ENCODE data around the gene PARVB.

The PARVB gene

DNA sequence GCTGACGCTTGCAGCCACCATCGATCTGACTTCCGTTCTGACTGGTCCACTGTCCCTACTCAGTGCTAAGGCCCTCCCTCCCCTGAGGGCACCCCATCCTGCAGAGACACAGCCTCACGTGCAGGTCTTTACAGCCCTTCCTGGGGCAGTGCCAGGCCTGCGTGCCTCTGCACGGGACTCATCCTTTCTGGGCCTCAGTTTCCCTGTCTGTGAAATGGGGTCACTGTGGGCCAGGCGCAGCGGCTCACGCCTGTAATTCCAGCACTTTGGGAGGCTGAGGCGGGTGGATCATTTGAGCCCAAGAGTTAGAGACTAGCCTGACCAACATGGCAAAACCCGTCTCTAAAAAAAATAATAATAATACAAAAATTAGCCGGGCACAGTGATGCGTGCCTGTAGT is 138.9 kb downstream of the PARVB start:
- no peak for DNase-seq (ENCODE audit: low spot score)

DNA sequence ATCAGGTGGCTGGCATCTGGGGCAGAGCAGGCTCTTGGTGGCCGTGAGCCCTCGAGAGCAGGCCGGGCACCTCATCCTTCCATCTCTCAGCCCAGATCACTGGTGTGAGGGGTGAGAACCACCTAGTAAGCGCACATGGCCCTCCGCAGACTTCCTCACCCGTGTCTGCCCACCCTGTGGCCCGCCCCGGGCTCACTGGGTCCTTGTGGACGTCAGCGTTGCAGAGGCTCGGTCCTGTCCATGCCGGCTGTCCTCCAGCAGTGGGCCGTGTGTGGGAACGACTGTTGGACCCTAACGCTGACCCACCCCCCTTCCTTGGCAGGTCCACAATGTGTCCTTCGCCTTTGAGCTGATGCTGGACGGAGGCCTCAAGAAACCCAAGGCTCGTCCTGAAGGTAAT is 139.4 kb downstream of the PARVB start:
- DNase-seq (ENCODE audit: low spot score): no peak

DNA sequence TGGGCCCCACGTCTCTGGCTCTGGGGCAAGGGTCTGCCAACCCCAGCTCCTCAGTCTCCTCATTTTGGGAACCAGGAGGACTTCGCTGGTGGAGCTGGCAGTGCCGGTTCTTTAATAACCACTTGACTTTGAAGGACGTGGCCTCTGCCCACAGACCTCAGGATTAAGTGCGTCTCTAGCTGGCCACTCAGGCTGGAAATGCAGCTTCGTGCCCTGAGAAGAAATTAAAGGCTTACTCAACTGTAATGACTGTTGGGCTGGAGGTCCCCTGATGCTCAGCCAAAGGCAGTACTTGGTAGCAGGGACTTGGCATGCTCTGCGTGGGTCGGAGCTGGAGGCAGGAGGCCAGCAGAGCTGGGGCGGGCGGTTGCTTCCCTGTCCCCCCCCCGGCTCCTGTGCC is 139.9 kb downstream of the PARVB start:
- no peak for DNase-seq (ENCODE audit: low spot score)

DNA sequence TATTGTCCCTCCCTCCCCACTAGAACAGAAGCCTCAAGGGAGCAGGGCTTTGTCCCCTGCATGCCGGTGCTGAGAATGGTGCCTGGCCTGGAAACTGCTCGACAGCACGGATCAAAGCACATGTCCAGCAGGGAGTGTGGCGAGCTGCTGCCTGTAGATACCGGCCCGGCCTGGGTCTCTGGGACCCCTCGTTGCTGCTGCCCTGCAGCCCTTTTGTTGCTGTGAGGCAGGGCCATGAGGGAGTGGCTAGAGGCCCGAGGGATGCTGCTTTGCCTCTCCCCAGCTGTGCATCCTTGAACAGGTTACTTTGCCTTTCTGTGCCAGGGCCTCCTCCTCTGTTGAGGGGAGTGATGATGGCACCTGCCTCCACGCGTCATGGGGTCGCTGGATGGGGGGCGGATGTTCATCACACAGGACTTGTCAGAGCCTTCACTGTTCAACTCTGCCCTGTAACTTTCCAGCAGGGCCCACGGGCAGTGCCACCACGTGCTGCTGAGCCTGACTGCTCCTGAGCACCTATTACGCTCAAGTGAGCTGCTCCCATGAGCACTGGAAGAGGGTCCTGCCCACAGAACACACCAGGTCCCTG is 141.3 kb downstream of the PARVB start:
- DNase-seq (ENCODE audit: low spot score): no peak

DNA sequence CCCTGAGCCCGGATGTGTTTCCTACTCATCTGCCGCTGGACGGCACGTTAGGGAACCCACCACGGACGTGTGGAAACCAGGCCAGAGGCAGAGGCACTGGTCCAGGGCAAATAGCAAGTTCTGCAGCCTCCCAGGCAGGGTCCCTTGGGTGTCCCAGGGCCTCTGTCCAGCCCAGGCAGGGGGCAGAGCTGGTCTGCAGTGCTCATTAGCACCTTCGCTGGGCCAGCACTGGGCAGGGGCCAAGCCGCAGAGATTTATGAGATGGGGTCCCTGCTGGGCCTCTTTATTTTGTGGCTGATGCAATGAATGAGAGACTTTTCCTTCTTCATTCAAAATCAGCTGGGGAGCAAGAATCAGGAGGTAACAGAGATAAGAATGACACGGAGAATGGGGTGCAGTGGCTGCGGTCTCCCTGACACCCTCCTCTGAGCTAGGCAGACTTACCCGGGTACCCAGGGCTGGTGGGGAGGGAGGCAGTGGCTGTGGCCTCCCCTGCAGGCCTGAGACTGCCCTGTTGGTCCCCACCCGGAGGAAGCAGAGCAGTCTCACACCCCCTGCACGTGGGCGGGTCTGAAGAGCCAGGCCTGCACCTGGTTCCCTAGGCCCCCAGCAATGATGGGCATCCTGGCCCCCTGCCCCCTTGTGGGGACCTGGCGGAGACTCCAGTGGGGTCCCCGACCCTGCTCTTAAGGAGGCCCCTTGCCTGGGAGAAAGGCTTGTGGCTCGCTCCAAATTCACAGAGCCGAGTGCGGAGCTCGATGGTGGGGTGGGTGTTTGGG is 142.6 kb downstream of the PARVB start:
- no peak for DNase-seq (ENCODE audit: low spot score)

DNA sequence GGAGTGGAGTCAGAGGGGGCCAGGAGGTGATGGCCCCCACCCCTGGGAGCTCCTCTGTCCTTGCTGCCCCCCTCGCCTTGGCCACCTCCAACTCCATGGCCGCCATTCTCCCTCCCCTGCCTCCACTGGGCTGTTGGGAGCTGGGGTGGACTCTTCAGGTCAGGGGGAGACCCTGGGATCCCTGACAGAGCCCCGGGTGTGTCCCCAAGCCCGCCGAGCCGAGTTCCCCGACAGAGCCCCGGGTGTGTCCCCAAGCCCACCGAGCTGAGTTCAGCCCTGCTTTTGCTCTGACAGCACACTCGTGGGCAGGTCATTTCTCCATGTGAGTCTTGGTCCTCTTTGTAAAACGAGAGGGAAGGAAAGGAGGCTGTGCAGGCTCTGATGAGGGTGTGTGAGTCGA is 143.4 kb downstream of the PARVB start:
- no peak for DNase-seq (ENCODE audit: low spot score)

DNA sequence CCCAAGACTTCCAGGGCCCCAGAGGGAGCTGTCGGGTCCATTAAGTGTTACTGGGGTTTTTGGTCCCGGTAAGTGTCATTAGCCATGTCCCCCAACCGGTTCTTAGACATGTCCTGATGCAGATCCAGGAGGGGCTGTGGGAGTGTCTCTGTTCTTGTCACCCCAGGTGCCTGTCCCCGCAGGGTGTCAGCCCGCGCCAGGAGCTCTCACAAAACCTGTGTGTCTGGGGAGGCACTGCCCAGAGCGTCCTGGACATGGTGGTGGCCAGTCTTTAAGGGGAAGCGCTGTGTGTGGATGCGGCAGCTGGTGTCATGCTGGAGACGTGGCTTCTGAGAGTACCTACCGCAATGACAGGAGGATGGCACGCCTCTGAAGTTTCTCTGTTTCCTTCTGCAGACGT is 144.1 kb downstream of the PARVB start:
- no peak for DNase-seq (ENCODE audit: low spot score)

DNA sequence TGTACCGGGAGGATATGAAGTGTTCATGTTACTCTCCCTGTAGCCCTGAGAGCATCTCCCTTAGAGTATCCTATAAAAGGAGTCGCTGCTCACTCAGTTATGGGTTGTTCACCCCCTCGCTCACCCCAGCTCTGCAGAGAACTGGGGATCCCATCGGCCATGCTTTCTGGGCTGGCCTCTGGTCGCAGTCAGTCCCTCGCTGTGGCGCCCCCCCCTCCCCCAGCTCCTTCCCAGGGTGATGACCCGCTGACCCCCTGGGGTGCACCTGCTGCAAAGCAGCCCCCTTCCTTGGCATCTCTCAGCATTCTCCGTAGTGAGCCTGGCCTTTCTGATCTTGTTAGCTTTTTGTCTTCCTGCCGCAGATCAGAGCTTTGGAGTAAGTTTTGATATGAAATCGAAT is 146.4 kb downstream of the PARVB start:
- DNase-seq (ENCODE audit: low spot score): no peak

DNA sequence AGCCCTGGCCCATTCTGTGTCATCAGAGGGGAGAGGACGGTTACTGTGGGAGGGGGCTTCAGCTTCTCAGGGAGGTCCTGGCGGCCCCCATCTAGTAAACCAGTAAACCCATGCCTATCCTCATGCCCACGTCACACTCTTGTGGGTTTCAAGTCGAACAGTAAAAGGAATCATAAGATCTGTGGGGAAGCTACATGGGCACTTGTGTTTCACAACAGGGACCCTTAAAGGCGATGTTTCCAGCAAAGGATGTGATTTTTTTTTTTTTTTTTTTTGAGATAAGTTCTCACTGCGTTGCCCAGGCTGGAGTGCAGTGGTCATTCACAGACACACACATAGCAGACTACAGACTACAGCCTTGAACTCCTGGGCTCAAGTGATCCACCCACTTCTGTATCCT is 147.5 kb downstream of the PARVB start:
- DNase-seq (ENCODE audit: low spot score): no peak

DNA sequence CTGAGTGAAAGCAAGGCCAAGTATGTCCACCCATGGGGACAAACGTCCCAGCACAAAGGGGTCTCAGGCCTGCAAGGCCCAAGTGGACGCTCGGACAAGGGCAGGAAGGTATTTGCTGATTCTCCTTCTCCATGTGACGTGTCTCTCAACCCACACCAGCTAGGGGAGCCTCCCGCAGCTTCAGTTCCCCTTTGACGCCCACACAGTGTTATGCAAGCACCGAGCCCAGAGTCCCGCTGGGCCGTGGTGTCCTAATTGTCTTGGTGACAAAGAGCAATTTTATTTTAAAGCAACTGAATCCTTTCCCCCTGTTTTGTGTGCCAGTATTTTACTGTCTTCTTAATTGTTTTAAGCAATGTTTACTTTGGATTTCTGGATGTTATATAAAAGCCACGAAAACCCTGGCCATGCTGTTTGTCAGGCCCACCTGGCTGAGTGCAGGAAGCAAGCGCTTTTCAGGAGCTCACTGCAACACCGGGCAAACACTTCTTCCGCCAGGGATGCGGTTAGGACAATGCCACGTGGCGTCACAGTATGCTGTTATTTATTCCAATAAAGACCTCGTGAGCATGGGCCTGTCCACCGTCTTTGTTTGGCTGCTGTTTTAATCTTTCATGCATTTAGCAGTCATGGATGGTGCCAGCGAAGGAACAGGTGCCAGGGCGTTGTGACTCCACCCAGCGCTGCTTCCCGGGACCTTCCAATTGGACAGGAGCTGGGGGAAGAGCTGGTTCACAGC is 148.4 kb downstream of the PARVB start:
- peak; percentile 74 for DNase-seq (ENCODE audit: low spot score)

DNA sequence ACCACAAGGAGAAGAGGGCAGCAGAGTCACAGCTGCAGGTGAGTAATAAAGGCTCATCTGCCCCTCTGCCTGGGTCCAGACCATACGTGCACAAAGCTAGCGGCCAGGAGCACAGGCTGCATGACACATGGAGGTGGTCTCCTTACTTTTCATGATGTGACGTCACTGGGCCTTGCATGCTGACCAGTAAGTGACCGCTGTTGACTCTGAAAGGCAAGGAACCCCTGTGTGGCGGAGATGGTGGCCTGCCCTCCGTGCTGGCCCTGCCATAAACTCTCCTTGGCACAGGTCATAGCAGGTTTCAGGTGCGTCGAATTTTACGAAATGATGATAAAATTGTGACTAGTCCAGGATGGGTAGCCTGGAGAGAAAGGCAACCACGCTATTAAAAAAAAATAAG is 149.1 kb downstream of the PARVB start:
- no peak for DNase-seq (ENCODE audit: low spot score)

DNA sequence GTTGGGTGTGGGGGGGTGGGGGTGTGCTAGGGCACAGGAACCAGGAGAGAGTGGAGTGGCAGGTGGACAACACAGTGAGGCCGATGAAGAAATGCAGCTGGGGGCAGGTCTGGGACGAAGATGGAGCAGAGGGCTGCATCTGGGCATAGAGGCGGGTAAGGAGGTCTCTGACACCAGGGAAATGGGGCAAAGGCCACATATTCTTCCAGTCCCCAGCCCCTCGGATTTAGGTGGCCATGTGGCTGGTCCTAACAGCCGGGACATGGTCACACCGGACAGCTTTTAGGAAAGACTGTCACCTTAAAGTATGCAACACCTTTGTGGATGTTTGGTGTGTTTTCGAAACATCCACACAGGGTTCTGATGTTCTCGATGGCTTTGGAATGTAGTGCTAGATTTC is 151.6 kb downstream of the PARVB start:
- no peak for DNase-seq (ENCODE audit: low spot score)

DNA sequence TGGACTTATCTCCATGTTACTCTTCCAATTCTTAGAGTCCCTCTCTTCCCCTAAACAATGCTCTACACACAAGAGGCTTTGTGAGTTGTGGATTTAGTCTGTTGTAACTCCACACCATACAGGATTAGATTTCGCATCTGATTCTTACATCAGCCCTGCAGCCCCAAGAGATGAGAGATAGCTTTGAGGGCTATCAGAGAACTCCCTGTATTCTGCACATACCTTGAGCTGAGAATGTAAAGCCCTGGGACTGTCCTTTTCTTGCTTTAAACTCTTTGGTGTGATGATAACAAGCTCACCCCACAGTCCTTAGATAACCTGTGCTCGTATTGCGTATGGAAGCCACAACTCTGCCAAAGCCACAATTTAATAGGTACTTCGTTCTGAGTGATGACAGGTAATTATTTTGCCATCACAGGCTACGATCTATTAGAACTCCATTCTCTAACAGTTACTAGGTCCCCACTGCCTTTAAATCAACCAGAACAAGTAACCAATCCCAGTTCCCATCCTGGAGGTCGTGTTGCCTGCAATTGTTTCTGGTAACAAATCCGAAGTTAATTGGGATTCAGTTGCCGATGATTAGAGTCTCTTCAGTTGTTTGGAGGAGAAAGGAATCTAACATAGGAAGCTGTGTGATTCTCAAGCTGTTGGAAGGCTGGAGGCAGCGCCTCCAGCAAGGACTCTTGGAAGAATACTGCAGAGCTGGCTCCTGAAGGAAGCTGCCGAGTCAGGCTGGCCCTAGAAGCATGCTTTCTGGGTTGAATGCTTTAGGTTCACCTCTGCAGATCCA is 155.3 kb downstream of the PARVB start:
- DNase-seq (ENCODE audit: low spot score): no peak

DNA sequence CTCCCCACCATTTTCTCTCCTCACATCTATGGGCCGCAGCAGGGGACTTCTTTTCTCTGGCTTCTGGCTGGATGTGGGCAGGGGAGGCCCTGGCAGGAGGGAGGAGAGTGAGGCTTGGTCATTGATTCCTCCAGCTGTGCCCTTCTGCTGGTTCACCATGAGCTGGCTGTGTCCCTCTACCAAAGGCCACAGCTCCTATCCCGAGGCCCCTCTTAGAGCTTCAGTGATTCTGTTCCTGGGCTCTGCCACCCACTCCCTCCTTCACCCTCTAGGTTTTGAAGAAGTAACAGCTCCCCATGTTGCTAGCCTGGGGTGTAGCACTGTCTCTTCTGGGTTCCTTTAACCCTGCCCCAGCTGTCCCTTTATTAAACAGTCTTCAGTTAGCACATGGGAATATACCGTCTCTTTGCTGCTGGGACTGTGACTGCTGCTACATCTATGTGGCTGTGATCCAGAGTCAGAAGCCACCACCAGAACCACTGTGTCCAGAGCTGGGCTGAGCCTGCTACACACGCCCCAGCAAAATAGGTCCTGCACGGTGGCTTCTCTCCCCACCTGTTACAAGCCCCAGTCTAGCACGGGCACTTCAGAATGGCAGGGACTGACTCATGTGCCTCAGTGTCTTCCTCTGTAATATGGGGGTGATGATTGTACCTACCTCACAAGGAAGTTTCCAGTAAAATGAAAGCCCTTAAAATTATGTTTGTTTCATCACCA is 156.0 kb downstream of the PARVB start:
- DNase-seq (ENCODE audit: low spot score): no peak

DNA sequence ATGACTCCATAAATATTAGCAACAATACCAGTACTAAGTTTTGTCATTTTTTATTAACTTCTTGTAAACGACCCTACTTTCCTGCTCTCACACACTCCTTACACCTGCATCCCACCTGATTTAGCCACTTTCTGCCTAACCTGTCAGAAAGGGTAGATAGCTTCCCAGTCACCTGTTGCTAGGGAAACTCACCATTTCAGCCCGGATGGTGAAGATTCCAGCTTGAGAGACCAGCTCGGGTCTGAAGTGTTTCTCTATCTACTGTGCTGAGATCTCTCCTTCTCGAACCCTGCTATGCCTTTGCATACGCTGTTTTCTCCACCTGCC is 156.6 kb downstream of the PARVB start, which contains the start of gene PARVG:
Gene PARVG (plus strand): TSS at position 220 of the 327 bp plus-strand sequence. CDS start 2,405 bp downstream, outside the sequence.
- DNase-seq (ENCODE audit: low spot score): peak; percentile 25

DNA sequence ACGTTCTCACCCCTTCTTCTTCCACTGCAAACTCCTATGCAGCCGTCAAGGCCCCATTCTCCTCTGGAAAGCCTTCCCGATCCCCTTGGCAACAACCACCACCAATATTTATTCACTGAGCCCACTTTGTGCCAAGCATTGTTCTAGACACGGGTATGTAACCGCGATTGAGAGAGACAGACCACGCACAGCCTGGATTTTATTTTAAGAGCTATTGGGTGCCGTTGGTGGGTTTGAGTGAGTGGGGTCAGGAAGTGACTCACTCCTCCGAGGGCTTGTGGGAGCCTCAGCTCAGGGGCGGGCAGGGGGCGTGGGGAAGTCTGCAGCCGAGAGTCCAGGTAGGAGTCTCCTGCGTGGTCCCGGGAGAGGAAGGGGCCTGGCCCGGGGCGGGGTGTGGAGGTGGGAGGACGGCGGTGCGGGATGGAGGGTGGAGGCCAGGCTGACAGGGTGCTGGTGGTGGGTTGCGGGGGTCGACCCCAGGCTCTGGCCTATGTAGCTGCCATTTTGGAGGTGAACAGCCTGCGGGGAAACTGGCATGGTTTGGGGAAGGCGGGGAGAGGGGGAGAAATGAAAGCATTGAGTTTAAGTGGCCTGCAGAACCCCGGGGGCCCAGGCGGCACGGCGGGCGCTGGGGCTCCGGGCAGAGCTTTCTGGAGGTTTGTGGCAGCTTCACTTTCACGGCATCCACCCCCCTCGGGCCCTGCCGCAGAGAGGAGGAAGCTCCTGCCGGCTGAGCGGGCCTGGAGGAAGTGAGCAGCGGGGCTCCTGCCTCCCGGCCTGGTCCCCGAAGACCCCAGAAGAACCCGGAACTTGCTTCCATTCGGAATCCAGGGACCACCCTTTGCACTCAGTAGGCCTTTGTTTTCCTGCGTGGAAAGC is 157.2 kb downstream of the PARVB start:
- DNase-seq (ENCODE audit: low spot score): peak; percentile 35

DNA sequence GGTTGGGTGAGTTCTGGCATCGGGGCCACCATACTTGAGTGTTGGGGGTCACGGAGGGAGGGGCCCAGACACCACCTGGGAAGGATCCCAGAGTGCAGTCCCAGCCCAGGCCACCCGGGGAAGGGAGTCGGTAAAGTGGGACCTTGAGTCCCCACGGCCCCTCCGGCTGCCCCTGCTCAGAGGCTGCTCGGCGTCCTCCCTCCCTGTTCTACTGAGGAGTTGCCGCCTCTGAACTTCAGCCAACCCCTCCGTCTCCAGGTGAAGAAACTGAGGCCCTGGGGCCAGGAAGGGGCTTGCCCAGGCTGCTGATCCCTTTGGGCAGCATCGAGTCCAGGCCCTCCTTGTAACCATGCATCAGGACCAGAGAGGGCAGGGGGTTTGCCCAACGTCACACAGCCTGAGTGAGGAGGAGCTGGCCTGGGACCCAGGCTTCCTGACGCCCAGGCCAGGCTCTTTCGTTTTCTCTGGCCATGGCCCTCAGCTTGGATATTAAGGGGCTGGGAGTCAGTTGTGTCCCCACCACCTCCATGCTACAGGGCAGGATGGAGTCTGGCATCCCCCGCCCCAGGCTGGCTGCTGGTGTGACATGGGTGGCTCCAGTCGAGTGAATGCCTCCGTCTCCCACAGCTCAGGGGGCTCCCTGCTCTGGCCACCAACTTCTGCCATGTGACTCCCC is 157.9 kb downstream of the PARVB start:
- no peak for DNase-seq (ENCODE audit: low spot score)

DNA sequence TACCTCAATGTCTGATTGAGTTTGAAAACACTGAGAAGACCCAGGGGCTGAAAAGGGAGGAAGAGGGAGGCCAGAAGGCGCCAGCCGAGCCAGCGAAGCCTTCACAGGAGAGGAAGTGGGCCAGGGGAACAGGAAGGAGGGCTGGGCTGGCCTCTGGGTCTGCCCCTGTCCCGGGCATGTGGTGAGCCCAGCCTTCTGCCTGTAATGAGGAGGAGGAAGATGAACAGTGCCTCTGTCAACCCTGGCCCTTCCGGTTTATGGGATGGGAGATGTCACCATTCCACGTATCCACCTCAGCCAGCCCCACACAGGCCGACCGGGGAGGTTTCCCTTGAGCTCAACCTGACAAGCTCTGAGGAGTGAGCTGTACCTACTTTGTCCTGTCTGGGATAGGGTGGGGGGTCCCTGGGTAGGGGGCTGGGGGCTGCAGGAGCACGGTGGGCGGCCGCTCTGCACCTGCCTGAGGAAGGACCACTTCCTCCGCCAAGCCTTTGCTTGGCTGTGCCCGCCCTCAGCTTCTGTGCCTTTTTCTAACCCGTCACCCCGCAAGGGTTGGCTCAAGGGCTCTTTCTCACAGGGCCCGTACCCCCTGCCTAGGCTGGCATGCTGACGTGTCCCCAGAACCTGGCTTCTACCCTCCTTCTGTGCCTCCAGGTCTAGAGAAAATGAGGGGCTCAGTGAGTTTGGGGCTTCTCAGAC is 158.6 kb downstream of the PARVB start:
- peak; percentile 66 for DNase-seq (ENCODE audit: low spot score)

DNA sequence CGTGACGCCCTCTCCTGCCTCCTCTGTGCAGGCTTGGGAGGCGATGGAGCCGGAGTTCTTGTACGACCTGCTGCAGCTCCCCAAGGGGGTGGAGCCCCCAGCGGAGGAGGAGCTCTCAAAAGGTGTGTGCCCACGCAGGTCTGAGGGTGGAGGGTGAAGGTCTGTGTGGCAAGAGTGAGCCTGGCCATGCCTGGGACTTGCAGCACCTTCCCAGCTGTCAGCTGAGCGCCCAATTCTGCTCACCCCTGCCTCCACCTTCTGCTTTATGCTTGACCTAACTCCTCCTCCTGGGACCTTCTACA is 159.1 kb downstream of the PARVB start:
- no peak for DNase-seq (ENCODE audit: low spot score)

DNA sequence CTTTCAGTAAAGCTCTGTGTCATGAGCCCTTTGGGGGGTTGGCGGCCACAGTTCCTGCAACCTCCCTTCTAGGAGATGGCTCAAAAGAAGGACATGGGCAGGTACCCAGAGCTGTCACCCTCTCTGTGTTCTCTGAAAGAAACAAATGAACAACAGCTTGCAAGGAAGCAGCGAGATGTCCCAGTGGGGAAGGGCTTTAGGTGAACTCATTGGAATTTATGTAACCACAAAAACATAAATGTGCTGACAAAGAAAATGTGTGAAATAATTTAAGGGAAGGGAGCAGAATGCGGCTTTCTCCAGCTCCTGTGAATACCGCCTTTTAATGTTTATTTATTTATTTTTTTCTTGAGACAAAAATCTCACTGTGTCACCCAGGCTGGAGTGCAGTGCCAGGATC is 159.9 kb downstream of the PARVB start:
- DNase-seq (ENCODE audit: low spot score): no peak

Data from Ammon's horn (tissue), 1 donor.